Mesenchymal stem cell (in vitro differentiated cells and primary cell): ENCODE measurements around the gene SHBG.
A peak's percentile ranks its signal among the peaks of the same experiment; 100 is the strongest.

Experiments used
- DNase-seq: peaks from one replicate; pipeline ENCODE4 v3.0.0-alpha.2; 2013
- H2AFZ ChIP-seq: one replicate; pipeline ENCODE4 v1.6.1; 2013; ENCODE audit warnings: low read depth, mild to moderate bottlenecking, control low read depth, inconsistent platforms, low read length, moderate library complexity
- H2AK5ac ChIP-seq: 2 replicates; pipeline ENCODE4 v1.6.1; 2013; ENCODE audit warnings: low read length, moderate library complexity, mild to moderate bottlenecking, inconsistent platforms; ENCODE audit not compliant: severe bottlenecking
- H2BK120ac ChIP-seq: one replicate; pipeline ENCODE4 v1.6.1; 2013; ENCODE audit warnings: low read depth, mild to moderate bottlenecking, inconsistent platforms, low read length, moderate library complexity
- H2BK12ac ChIP-seq, 2 experiments: one replicate each; pipeline ENCODE4 v1.6.1; 2013; ENCODE audit warnings: inconsistent platforms in 2 of 2, low read length in 2 of 2, mild to moderate bottlenecking in 2 of 2, moderate library complexity in 2 of 2, control low read depth in 1 of 2
- H2BK15ac ChIP-seq: one replicate; pipeline ENCODE4 v1.6.1; 2013; ENCODE audit warnings: mild to moderate bottlenecking, low read depth, inconsistent platforms; ENCODE audit not compliant: poor library complexity, severe bottlenecking
- H2BK5ac ChIP-seq: 2 replicates; pipeline ENCODE4 v1.6.1; 2013; ENCODE audit warnings: low read depth, mild to moderate bottlenecking, low read length, control low read depth, inconsistent platforms; ENCODE audit not compliant: poor library complexity, severe bottlenecking
- H3K14ac ChIP-seq, 2 experiments: one replicate each; pipeline ENCODE4 v1.6.1; 2013; ENCODE audit warnings: inconsistent platforms in 2 of 2, low read length in 2 of 2, control low read depth in 1 of 2, mild to moderate bottlenecking in 1 of 2, moderate library complexity in 1 of 2
- H3K18ac ChIP-seq, 2 experiments: one replicate each; pipeline ENCODE4 v1.6.1; 2013; ENCODE audit warnings: inconsistent platforms in 2 of 2, low read length in 2 of 2, control low read depth in 1 of 2, low read depth in 1 of 2, mild to moderate bottlenecking in 1 of 2
- H3K23ac ChIP-seq, 2 experiments: one replicate each; pipeline ENCODE4 v1.6.1; 2013; ENCODE audit warnings: inconsistent platforms in 2 of 2, low read length in 2 of 2, mild to moderate bottlenecking in 2 of 2, moderate library complexity in 2 of 2, control low read depth in 1 of 2
- H3K27ac ChIP-seq: 2 replicates; pipeline ENCODE4 v1.5.1; 2013; ENCODE audit warnings: mild to moderate bottlenecking, moderate library complexity, low read length, control low read depth, inconsistent platforms; ENCODE audit not compliant: poor library complexity, severe bottlenecking
- H3K27me3 ChIP-seq, 2 experiments: 2 replicates each; pipeline versions ENCODE4 v1.6.1 to v1.7.0; 2013; ENCODE audit warnings: low read length in 2 of 2, mild to moderate bottlenecking in 2 of 2, moderate library complexity in 2 of 2, control low read depth in 1 of 2, inconsistent platforms in 1 of 2; ENCODE audit not compliant: control insufficient read depth in 1 of 2, insufficient read depth in 1 of 2
- H3K36me3 ChIP-seq, 2 experiments: 2 replicates each; pipeline versions ENCODE4 v1.6.1 to v1.7.0; 2013; ENCODE audit warnings: low read length in 2 of 2, control low read depth in 1 of 2, inconsistent platforms in 1 of 2, low read depth in 1 of 2, mild to moderate bottlenecking in 1 of 2; ENCODE audit not compliant: insufficient read depth in 2 of 2, control insufficient read depth in 1 of 2
- H3K4ac ChIP-seq, 2 experiments: one replicate each; pipeline ENCODE4 v1.6.1; 2013; ENCODE audit warnings: inconsistent platforms in 2 of 2, low read length in 2 of 2, mild to moderate bottlenecking in 2 of 2, moderate library complexity in 2 of 2, control low read depth in 1 of 2, low read depth in 1 of 2
- H3K4me1 ChIP-seq: 2 replicates; pipeline ENCODE4 v1.6.1; 2013; ENCODE audit warnings: low read depth, low read length, control low read depth; ENCODE audit not compliant: control insufficient read depth, insufficient read depth
- H3K4me2 ChIP-seq: 2 replicates; pipeline ENCODE4 v1.6.1; 2013; ENCODE audit warnings: low read length, mild to moderate bottlenecking, inconsistent platforms; ENCODE audit not compliant: poor library complexity, severe bottlenecking
- H3K4me3 ChIP-seq, 2 experiments: 2 replicates each; pipeline versions ENCODE4 v1.5.1 to v1.7.0; 2013; ENCODE audit warnings: low read length in 2 of 2, mild to moderate bottlenecking in 2 of 2, control low read depth in 1 of 2, low read depth in 1 of 2; ENCODE audit not compliant: insufficient read depth in 1 of 2
- H3K79me1 ChIP-seq: replicated peaks from 2 replicates; pipeline ENCODE4 v1.6.1; 2013; ENCODE audit warnings: mild to moderate bottlenecking, control low read depth, low read length, inconsistent platforms; ENCODE audit not compliant: poor library complexity, severe bottlenecking
- H3K9ac ChIP-seq: 2 replicates; pipeline ENCODE4 v1.7.0; 2013; ENCODE audit warnings: mild to moderate bottlenecking, low read length, moderate library complexity
- H3K9me3 ChIP-seq: 2 replicates; pipeline ENCODE4 v1.7.0; 2013; ENCODE audit warnings: mild to moderate bottlenecking, low read length; ENCODE audit not compliant: control insufficient read depth
- H4K8ac ChIP-seq: one replicate; pipeline ENCODE4 v1.6.1; 2013; ENCODE audit warnings: inconsistent platforms, mild to moderate bottlenecking, low read length, moderate library complexity
- H4K91ac ChIP-seq: one replicate; pipeline ENCODE4 v1.6.1; 2013; ENCODE audit warnings: mild to moderate bottlenecking, low read length, inconsistent platforms
- WGBS: methylation state at CpG from one replicate; pipeline ENCODE4 v1.1.7; 2013; ENCODE audit warnings: mixed read lengths; 5-methylcytosine and 5-hydroxymethylcytosine counted together

Gene SHBG

GRCh38 chr17:7590743-7591142 is 39.2 kb upstream of the SHBG start:
- Histone ChIP-seq H3K79me1 (peaks cover 40% of the 10 kb centered on the region), H4K91ac (no peak overlapping the region), H2AFZ (no peak overlapping the region), H3K27ac (peak overlapping the region; percentile 66), H3K14ac (no peak overlapping the region), H2AK5ac (peak overlapping the region; percentile 44), H3K4me1 (peaks cover 50% of the 10 kb centered on the region), H3K4ac (no peak overlapping the region), H2BK120ac (no peak overlapping the region), H3K18ac (no peak overlapping the region), H3K9me3 (no peaks in the 10 kb centered on the region), H2BK12ac (no peak overlapping the region), H2BK15ac (no peak overlapping the region), H3K4me2 (no peak overlapping the region), H3K27me3 (no peaks in the 10 kb centered on the region), H3K36me3 (peaks cover 67 to 87% of the 10 kb centered on the region in 2 experiments), H2BK5ac (no peak overlapping the region), H3K23ac (no peak overlapping the region), H3K9ac (peak overlapping the region; percentile 73), H3K4me3 (no peak overlapping the region), H4K8ac (no peak overlapping the region)
- peak; percentile 54 for DNase-seq
- 51% methylated on average over 4 of the region's 4 CpGs for WGBS

- Histone ChIP-seq H4K91ac (no peak overlapping the region), H3K9me3 (no peaks in the 10 kb centered on the region), H3K18ac (no peak overlapping the region), H2BK5ac (no peak overlapping the region), H3K23ac (no peak overlapping the region), H2BK120ac (no peak overlapping the region), H3K36me3 (peaks cover 69 to 87% of the 10 kb centered on the region in 2 experiments), H2AFZ (no peak overlapping the region), H3K27ac (no peak overlapping the region), H3K4me1 (peaks cover 46% of the 10 kb centered on the region), H3K27me3 (no peaks in the 10 kb centered on the region), H3K4me3 (no peak overlapping the region), H2AK5ac (peak overlapping the region; percentile 76), H3K9ac (peak overlapping the region; percentile 73), H3K4ac (no peak overlapping the region), H3K4me2 (no peak overlapping the region), H3K14ac (no peak overlapping the region), H3K79me1 (peaks cover 35% of the 10 kb centered on the region), H4K8ac (peak overlapping the region; percentile 51), H2BK12ac (no peak overlapping the region), H2BK15ac (no peak overlapping the region)
- 100% methylated on average over 2 of the region's 5 CpGs for WGBS
- DNase-seq: no peak
These were observed 38.3 kb upstream of the SHBG start for GRCh38 chr17:7591596-7591995.

- H3K9me3 ChIP-seq: no peaks in the 10 kb centered on the region
These were observed 37.4 kb upstream of the SHBG start for GRCh38 chr17:7592422-7593021.

GRCh38 chr17:7593296-7593695 is 36.6 kb upstream of the SHBG start:
- Histone ChIP-seq H4K8ac (no peak overlapping the region), H3K18ac (no peak overlapping the region), H2BK120ac (no peak overlapping the region), H3K79me1 (peaks cover 36% of the 10 kb centered on the region), H4K91ac (no peak overlapping the region), H3K9me3 (no peaks in the 10 kb centered on the region), H3K4me2 (no peak overlapping the region), H3K36me3 (peaks cover 71 to 80% of the 10 kb centered on the region in 2 experiments), H3K4ac (no peak overlapping the region), H2BK5ac (no peak overlapping the region), H3K27me3 (no peaks in the 10 kb centered on the region), H2BK12ac (no peak overlapping the region), H2BK15ac (no peak overlapping the region), H3K14ac (no peak overlapping the region), H2AFZ (no peak overlapping the region), H3K4me3 (no peak overlapping the region), H3K27ac (no peak overlapping the region), H3K23ac (no peak overlapping the region), H3K4me1 (peaks cover 33% of the 10 kb centered on the region), H2AK5ac (no peak overlapping the region), H3K9ac (peak overlapping the region; percentile 38)
- WGBS: 95% methylated on average over 12 of the region's 12 CpGs
- no peak for DNase-seq

More at GRCh38 chr17:7592422-7593021, 37.4 kb upstream of the SHBG start:
- Histone ChIP-seq H2BK12ac (no peak overlapping the region), H3K4me1 (peaks cover 40% of the 10 kb centered on the region), H3K23ac (no peak overlapping the region), H3K4me3 (no peak overlapping the region), H3K18ac (no peak overlapping the region), H3K79me1 (peaks cover 36% of the 10 kb centered on the region), H3K36me3 (peaks cover 71 to 85% of the 10 kb centered on the region in 2 experiments), H3K4me2 (no peak overlapping the region), H4K91ac (no peak overlapping the region), H2BK120ac (no peak overlapping the region), H3K4ac (no peak overlapping the region), H3K27me3 (no peaks in the 10 kb centered on the region), H2BK15ac (no peak overlapping the region), H2BK5ac (no peak overlapping the region), H3K9ac (no peak overlapping the region), H4K8ac (no peak overlapping the region), H2AFZ (no peak overlapping the region), H3K14ac (no peak overlapping the region), H3K27ac (no peak overlapping the region), H2AK5ac (no peak overlapping the region)
- 98% methylated on average over 23 of the region's 23 CpGs for WGBS
- DNase-seq: no peak
